HepG2 (cell line): ENCODE data around the gene ZNF468. TPM values are rescaled to one million over a fixed set of nuclear protein-coding genes. Genes with fewer than 3 reads are reported as not detected.

Source experiments
- ATAC-seq: fragments of 200-7000 bp; cut with Tn5 transposase; 3 replicates; pipeline ENCODE4 v1.9.1; 2020; ENCODE audit warnings: mild to moderate bottlenecking, moderate library complexity
- BruUV-seq: library from RNA; stranded (reverse); fragments of 400-500 nt; replicated peaks from 2 replicates; lab custom pipeline; 2021; lab: Mats Ljungman, UMichigan
- CTCF ChIA-PET: fragments of 300-600 bp; formaldehyde crosslinking; extraction: SDS; loops from one replicate; lab custom pipeline; 2021; ENCODE audit warnings: low total read pairs, inconsistent platforms, low intra/inter-chr PET ratio; lab: Yijun Ruan, JAX
- POLR2A ChIA-PET: fragments of 350-600 bp; sonication (Branson Sonifier 250); formaldehyde crosslinking; loops from one replicate; lab custom pipeline; 2020; ENCODE audit warnings: antibody characterized with exemption, inconsistent platforms; lab: Yijun Ruan, JAX
- DNase-seq: peaks from one replicate; pipeline ENCODE4 v3.0.0-alpha.2; 2015; ENCODE audit warnings: low spot score
- FAIRE-seq: peaks from 3 replicates; lab custom pipeline; 2011; peaks lifted over from hg19 to GRCh38; lab: Jason Lieb, UNC
- H2AFZ ChIP-seq: one replicate; pipeline ENCODE4 v1.6.1; 2011; ENCODE audit warnings: low read length, inconsistent platforms
- H3K27ac ChIP-seq: fragments of 300-600 bp; 3 replicates; pipeline ENCODE4 v1.8.0; 2011; ENCODE audit warnings: mixed run types, mild to moderate bottlenecking, mixed read lengths, low read length, inconsistent platforms; ENCODE audit not compliant: insufficient read depth; ENCODE audit errors: extremely low read length
- H3K27me3 ChIP-seq, 2 experiments: fragments of 200-600 bp in 1 of 2; 2 replicates in 1 of 2; 3 replicates in 1 of 2; pipeline versions ENCODE4 v1.6.0 to v1.8.0; 2011; ENCODE audit warnings: low read length in 2 of 2, mild to moderate bottlenecking in 2 of 2, moderate library complexity in 2 of 2, inconsistent platforms in 1 of 2; ENCODE audit not compliant: insufficient read depth in 2 of 2, control insufficient read depth in 1 of 2
- H3K36me3 ChIP-seq, 2 experiments: fragments of 200-600 bp in 1 of 2; replicated peaks in 1 of 2; 2 replicates in 1 of 2; 3 replicates in 1 of 2; pipeline versions ENCODE4 v1.5.1 to v1.8.0; 2011; ENCODE audit warnings: low read length in 2 of 2, inconsistent platforms in 1 of 2; ENCODE audit not compliant: insufficient read depth in 2 of 2, control insufficient read depth in 1 of 2
- H3K4me1 ChIP-seq: 2 replicates; pipeline ENCODE4 v1.5.1; 2012; ENCODE audit warnings: low read length, inconsistent platforms; ENCODE audit not compliant: insufficient read depth
- H3K4me2 ChIP-seq: 2 replicates; pipeline ENCODE4 v1.6.0; 2011; ENCODE audit warnings: low read depth, low read length, inconsistent platforms
- H3K4me3 ChIP-seq, 3 experiments: fragments of 200-600 bp in 1 of 3; sonication (generic), shearing (Covaris generic) in 1 of 3; replicated peaks in 1 of 3; 2 replicates each; pipeline ENCODE4 v1.5.1; 2011 to 2016; ENCODE audit warnings: low read length in 3 of 3, inconsistent platforms in 2 of 3, low read depth in 2 of 3, mild to moderate bottlenecking in 2 of 3, control low read depth in 1 of 3, mixed read lengths in 1 of 3; ENCODE audit not compliant: insufficient read depth in 1 of 3
- H3K79me2 ChIP-seq: one replicate; pipeline ENCODE4 v1.6.1; 2011; ENCODE audit warnings: low read length, inconsistent platforms; ENCODE audit not compliant: insufficient read depth
- H3K9ac ChIP-seq: 2 replicates; pipeline ENCODE4 v1.6.0; 2011; ENCODE audit warnings: mild to moderate bottlenecking, low read depth, low read length, inconsistent platforms; ENCODE audit not compliant: insufficient read depth
- H3K9me3 ChIP-seq: 2 replicates; pipeline ENCODE4 v1.5.1; 2012; ENCODE audit warnings: mild to moderate bottlenecking, low read length
- H4K20me1 ChIP-seq: 2 replicates; pipeline ENCODE4 v1.6.0; 2011; ENCODE audit warnings: inconsistent platforms, mild to moderate bottlenecking, low read length, moderate library complexity; ENCODE audit not compliant: insufficient read depth
- HNRNPL ChIP-seq: fragments of 200-400 bp; formaldehyde crosslinking; IDR thresholded peaks from 2 replicates; pipeline ENCODE4 v1.6.1; 2017; ENCODE audit warnings: mild to moderate bottlenecking, low read depth, low read length
- KDM5B ChIP-seq: sonication (generic); formaldehyde crosslinking; IDR thresholded peaks from 2 replicates; pipeline ENCODE4 v1.4.0; 2020; ENCODE audit warnings: missing genetic modification reagents, mild to moderate bottlenecking, borderline replicate concordance
- RAD21 ChIP-seq: fragments of 450-650 bp; formaldehyde crosslinking; IDR thresholded peaks from 2 replicates; pipeline ENCODE4 v1.5.0; 2020; ENCODE audit warnings: mild to moderate bottlenecking
- SATB2 ChIP-seq: sonication (generic); formaldehyde crosslinking; IDR thresholded peaks from 2 replicates; pipeline ENCODE4 v1.5.0; 2020; ENCODE audit warnings: missing genetic modification reagents
- ZFP36 ChIP-seq: fragments of 150-350 bp; IDR thresholded peaks from 2 replicates; pipeline ENCODE4 v1.6.1; 2018; ENCODE audit warnings: borderline replicate concordance, low read length, low read depth; ENCODE audit not compliant: partially characterized antibody
- ZNF101 ChIP-seq: sonication (generic); formaldehyde crosslinking; IDR thresholded peaks from 2 replicates; pipeline ENCODE4 v1.4.0; 2020; ENCODE audit warnings: mild to moderate bottlenecking, low read depth, missing genetic modification reagents, borderline replicate concordance
- ZNF274 ChIP-seq: sonication (generic); formaldehyde crosslinking; IDR thresholded peaks from 2 replicates; pipeline ENCODE4 v1.5.1; 2020; ENCODE audit warnings: mild to moderate bottlenecking, missing genetic modification reagents
- WGBS: methylation state at CpG from one replicate; pipeline ENCODE4 v1.1.6; 2017; ENCODE audit warnings: low lambda C conversion rate; 5-methylcytosine and 5-hydroxymethylcytosine counted together
- in situ Hi-C: cut with HindIII; loops from 2 replicates; pipeline ENCODE4 v1.10.0; 2017; ENCODE audit warnings: low pct_unique_long_range_greater_than_20kb; ENCODE audit not compliant: extremely low pct_ligation_motif_present
- intact Hi-C: fragments of 100-400 bp; cut with micrococcal nuclease; formaldehyde crosslinking; loops from one replicate; pipeline ENCODE4 v1.10.0; 2022; ENCODE audit not compliant: unreplicated experiment
- polyA plus RNA-seq, 8 experiments: library from polyadenylated mRNA; depleted of rRNA in 3 of 8; stranded (reverse) in 7 of 8; unstranded in 1 of 8; fragments of >200 nt; fragmentation: Illumina TruSeq in 4 of 8; extraction: Trizol in 4 of 8; gene quantifications; 2 replicates each; pipeline versions ENCODE4 v1.2.1 to v1.2.3, GENCODE V29; 2011 to 2016; ENCODE audit warnings: low read depth in 4 of 8, missing spikeins in 1 of 8, mixed read lengths in 1 of 8; ENCODE audit not compliant: insufficient read depth in 1 of 8
- total RNA-seq, 5 experiments: library from RNA; depleted of rRNA; stranded (reverse); fragments of >200 nt; fragmentation: Illumina TruSeq; extraction: Trizol; gene quantifications; 2 replicates each; pipeline ENCODE4 v1.2.3, GENCODE V29; 2016; ENCODE audit warnings: low read depth in 1 of 5

ZNF468 gene
- total and polyA plus RNA-seq, 2 of the 13 experiments (the other 11 are each of a cell fraction or from before 2014, with no cell fraction given), result 8.0 to 19.7 TPM

DNA sequence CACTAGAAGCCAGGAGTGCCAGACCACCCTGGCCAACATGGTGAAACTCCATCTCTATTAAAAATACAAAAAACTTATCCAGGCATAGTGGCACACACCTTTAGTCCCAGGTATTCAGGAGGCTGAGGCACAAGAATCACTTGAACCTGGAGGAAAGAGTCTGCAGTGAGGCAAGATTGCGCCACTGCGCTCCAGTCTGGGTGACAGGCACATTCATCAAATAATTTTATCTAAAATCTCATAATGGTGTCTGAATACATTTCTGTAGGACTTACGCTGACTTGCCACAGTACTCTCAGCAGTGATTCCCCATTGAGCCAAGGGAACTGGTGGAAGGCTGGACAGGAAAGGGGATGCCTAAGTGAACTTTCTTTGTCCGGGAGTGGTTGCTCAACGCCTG, 31.7 kb downstream of the ZNF468 start:
- POLR2A ChIA-PET, result no interaction called here
- Histone ChIP-seq H3K27me3 (no peaks in the 10 kb centered on the region; a peak in 1 of 5 replicates), H4K20me1 (no peaks in the 10 kb centered on the region), H3K79me2 (no peaks in the 10 kb centered on the region), H3K9ac (no peak overlapping the region), H3K9me3 (peaks cover 19% of the 10 kb centered on the region; the same call in 1 of the 2 replicates)
- DNase-seq, result no peak
- intact Hi-C loops, result no loop called here
- no peak for TF ChIP-seq ZNF101 (CRISPR knock-in tag)
- TF ChIP-seq ZFP36, result no peak
- no peak for TF ChIP-seq KDM5B (CRISPR knock-in tag)
- TF ChIP-seq HNRNPL, result no peak
- TF ChIP-seq, all 625 proteins: peak for 0
- Histone ChIP-seq H3K27ac (no peak overlapping the region), H2AFZ (no peak overlapping the region), H3K36me3 (no peaks in the 10 kb centered on the region), H3K4me2 (no peak overlapping the region), H3K4me3 (no peak overlapping the region), H3K4me1 (peaks cover 17% of the 10 kb centered on the region)
- FAIRE-seq (no peak), ATAC-seq (no peak)
- no TSS peak for BruUV-seq
- WGBS, result 71% methylated on average over 5 of the region's 5 CpGs
- in situ Hi-C loops, result no loop called here
- CTCF ChIA-PET, result no interaction called here

DNA sequence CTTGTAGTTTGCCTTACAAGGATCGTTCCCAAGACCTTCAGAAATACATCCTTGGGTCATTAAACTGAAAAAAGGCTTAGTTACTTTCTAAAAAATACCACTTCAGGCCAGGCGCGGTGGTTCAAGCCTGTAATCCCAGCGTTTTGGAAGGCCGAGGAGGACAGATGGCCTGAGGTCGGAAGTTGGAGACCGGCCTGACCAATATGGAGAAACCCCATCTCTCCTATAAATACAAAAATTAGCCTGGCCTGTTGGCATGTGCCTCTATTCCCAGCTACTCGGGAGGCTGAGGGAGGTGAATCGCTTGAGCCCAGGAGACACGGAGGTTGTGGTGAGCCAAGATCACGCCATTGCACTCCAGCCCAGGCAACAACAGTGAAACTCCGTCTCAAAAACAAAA, 33.7 kb downstream of the ZNF468 start:
- no TSS peak for BruUV-seq
- TF ChIP-seq ZNF274, result no peak
- no peak for TF ChIP-seq RAD21 (CRISPR knock-in tag)
- TF ChIP-seq SATB2 (CRISPR knock-in tag), result no peak
- TF ChIP-seq, all 625 proteins: peak for 0
- Histone ChIP-seq H3K4me2 (no peak overlapping the region), H3K36me3 (no peaks in the 10 kb centered on the region), H3K9me3 (peaks cover 11% of the 10 kb centered on the region; the same call in 1 of the 2 replicates), H3K79me2 (no peaks in the 10 kb centered on the region), H3K9ac (no peak overlapping the region), H3K4me1 (peaks cover 6% of the 10 kb centered on the region; the same call in 1 of the 2 replicates), H2AFZ (no peak overlapping the region), H3K4me3 (no peak overlapping the region), H3K27me3 (no peaks in the 10 kb centered on the region; a peak in 1 of 5 replicates), H4K20me1 (no peaks in the 10 kb centered on the region), H3K27ac (no peak overlapping the region)
- intact Hi-C loops (no loop called here), in situ Hi-C loops (no loop called here)
- CTCF ChIA-PET, result no interaction called here
- DNase-seq (no peak), FAIRE-seq (no peak), ATAC-seq (no peak)
- 77% methylated on average over 12 of the region's 12 CpGs for WGBS
- POLR2A ChIA-PET, result no interaction called here
